IMR-90 (cell line): Measurements from ENCODE around the gene ARFGAP3.

Experiments
- CEBPB ChIP-seq: IDR thresholded peaks from 2 replicates; pipeline ENCODE4 v1.6.1; 2012; ENCODE audit warnings: low read depth, low read length, improper control_type of control experiment
- CHD1 ChIP-seq: IDR thresholded peaks from 2 replicates; pipeline ENCODE4 v1.6.1; 2012; ENCODE audit warnings: low read depth, low read length, improper control_type of control experiment
- CTCF ChIP-seq: conservative IDR thresholded peaks from 2 replicates; pipeline ENCODE4 v1.5.1; 2012; ENCODE audit warnings: mild to moderate bottlenecking, low read depth, low read length, improper control_type of control experiment
- ELK1 ChIP-seq: fragments of 150-350 bp; IDR thresholded peaks from 2 replicates; pipeline ENCODE4 v1.6.1; 2016; ENCODE audit warnings: low read depth, mild to moderate bottlenecking, low read length, moderate library complexity, borderline replicate concordance
- MAFK ChIP-seq: IDR thresholded peaks from 2 replicates; pipeline ENCODE4 v1.6.1; 2012; ENCODE audit warnings: low read depth, low read length, improper control_type of control experiment
- MXI1 ChIP-seq: IDR thresholded peaks from 2 replicates; pipeline ENCODE4 v1.6.1; 2012; ENCODE audit warnings: low read depth, mild to moderate bottlenecking, low read length, moderate library complexity, borderline replicate concordance
- POLR2A ChIP-seq: IDR thresholded peaks from 2 replicates; pipeline ENCODE4 v1.6.1; 2012; ENCODE audit warnings: mild to moderate bottlenecking, low read depth, low read length
- RAD21 ChIP-seq: IDR thresholded peaks from 2 replicates; pipeline ENCODE4 v1.6.1; 2012; ENCODE audit warnings: low read length, improper control_type of control experiment
- RCOR1 ChIP-seq: IDR thresholded peaks from 2 replicates; pipeline ENCODE4 v1.6.1; 2012; ENCODE audit warnings: mild to moderate bottlenecking, low read length, improper control_type of control experiment; ENCODE audit not compliant: insufficient replicate concordance
- RFX5 ChIP-seq: IDR thresholded peaks from 2 replicates; pipeline ENCODE4 v1.8.0; 2012; ENCODE audit warnings: low read depth, mild to moderate bottlenecking, low read length, moderate library complexity
- USF2 ChIP-seq: fragments of 150-350 bp; IDR thresholded peaks from 2 replicates; pipeline ENCODE4 v1.6.1; 2017; ENCODE audit warnings: mild to moderate bottlenecking, antibody characterized with exemption, low read length, low read depth

- TF ChIP-seq CTCF, result no peak
- no peak for TF ChIP-seq RCOR1
- TF ChIP-seq POLR2A, result no peak
- TF ChIP-seq RFX5, result no peak
- TF ChIP-seq CHD1, result no peak
- no peak for TF ChIP-seq ELK1
- TF ChIP-seq CEBPB, result no peak
- no peak for TF ChIP-seq RAD21
- TF ChIP-seq MAFK, result no peak
- TF ChIP-seq USF2, result no peak
- no peak for TF ChIP-seq MXI1
Measured at GRCh38 chr22:42905702-42906183, 48.7 kb upstream of the ARFGAP3 start.
